Activated T-cell treated with anti-CD3 and anti-CD28 coated beads for 1 hour (primary cell): Measurements from ENCODE around the gene EGFL7.

Experiments
- DNase-seq: peaks from one replicate; pipeline ENCODE4 v3.0.0-alpha.2; 2020; ENCODE audit warnings: low read depth

The EGFL7 gene

GRCh38 chr9:136644343-136644592 is 18.4 kb upstream of the EGFL7 start:
- DNase-seq = no peak

GRCh38 chr9:136644593-136645351 is 17.9 kb upstream of the EGFL7 start:
- DNase-seq = peak; percentile 59

GRCh38 chr9:136645352-136645902 is 17.3 kb upstream of the EGFL7 start:
- DNase-seq = no peak

GRCh38 chr9:136645903-136646754 is 16.6 kb upstream of the EGFL7 start:
- no peak for DNase-seq

- no peak for DNase-seq
These were observed 15.6 kb upstream of the EGFL7 start for GRCh38 chr9:136646827-136647711.

GRCh38 chr9:136648751-136649150 is 14.0 kb upstream of the EGFL7 start:
- no peak for DNase-seq

GRCh38 chr9:136650021-136650420 is 12.7 kb upstream of the EGFL7 start:
- no peak for DNase-seq

GRCh38 chr9:136650648-136651047 is 12.1 kb upstream of the EGFL7 start:
- no peak for DNase-seq

- no peak for DNase-seq
These were observed 10.9 kb upstream of the EGFL7 start for GRCh38 chr9:136651860-136652259.

- no peak for DNase-seq
These were observed 9.2 kb upstream of the EGFL7 start for GRCh38 chr9:136653323-136654079.

GRCh38 chr9:136654820-136655535 is 7.7 kb upstream of the EGFL7 start:
- no peak for DNase-seq

GRCh38 chr9:136655536-136656182 is 7.1 kb upstream of the EGFL7 start:
- DNase-seq = no peak

GRCh38 chr9:136656183-136656738 is 6.5 kb upstream of the EGFL7 start:
- no peak for DNase-seq

- no peak for DNase-seq
These were observed 5.7 kb upstream of the EGFL7 start for GRCh38 chr9:136656795-136657611.

- no peak for DNase-seq
These were observed 4.5 kb upstream of the EGFL7 start for GRCh38 chr9:136657974-136658848.

GRCh38 chr9:136658849-136659535 is 3.7 kb upstream of the EGFL7 start:
- no peak for DNase-seq
